Heart right ventricle (tissue), 16 donors: Measurements from ENCODE around the gene NPIPA5. TPM values are rescaled to one million over a fixed set of nuclear protein-coding genes. Genes with fewer than 3 reads are reported as not detected.
"Not testable (repeated sequence)": the region's sequence is repeated elsewhere in the genome, so short reads cannot be mapped to it uniquely, and the experiment has no call there.

Experiments
- ATAC-seq, 8 donors: fragments of 200-7000 bp; cut with Tn5 transposase; one replicate each; pipeline ENCODE4 v1.9.1; 2020; ENCODE audit warnings: mild to moderate bottlenecking in 8 of 8, moderate library complexity in 8 of 8, moderate number of reproducible peaks in 1 of 8
- DNase-seq, 2 donors: peaks; one replicate each; pipeline ENCODE4 v3.0.0-alpha.2; 2020
- H3K27ac ChIP-seq, 10 donors: fragments of 200-600 bp; sonication (generic) in 2 of 10; one replicate each; pipeline versions ENCODE4 v1.5.0 to v1.8.0; 2020 to 2022; ENCODE audit warnings: mild to moderate bottlenecking in 3 of 10
- H3K27me3 ChIP-seq, 7 donors: fragments of 200-600 bp; one replicate each; pipeline ENCODE4 v1.8.0; 2021 to 2022; ENCODE audit warnings: mild to moderate bottlenecking in 2 of 7
- H3K36me3 ChIP-seq, 9 donors: fragments of 200-600 bp; sonication (generic) in 1 of 9; one replicate each; pipeline versions ENCODE4 v1.5.0 to v1.8.0; 2020 to 2022; ENCODE audit warnings: mild to moderate bottlenecking in 2 of 9
- H3K4me1 ChIP-seq, 9 donors: fragments of 200-600 bp; sonication (generic) in 1 of 9; one replicate each; pipeline versions ENCODE4 v1.5.0 to v1.8.0; 2020 to 2022; ENCODE audit warnings: mild to moderate bottlenecking in 4 of 9
- H3K4me3 ChIP-seq, 10 donors: fragments of 200-600 bp; sonication (generic) in 2 of 10; one replicate each; pipeline versions ENCODE4 v1.5.0 to v1.8.0; 2020 to 2022; ENCODE audit warnings: mild to moderate bottlenecking in 7 of 10, moderate library complexity in 2 of 10
- H3K9me3 ChIP-seq, 11 donors: fragments of 200-600 bp in 10 of 11; sonication (generic) in 2 of 11; one replicate each; pipeline versions ENCODE4 v1.5.0 to v1.8.0; 2013 to 2022; ENCODE audit warnings: mild to moderate bottlenecking in 2 of 11, control low read depth in 1 of 11, moderate library complexity in 1 of 11
- WGBS, 2 donors: extraction: QIAGEN DNeasy Blood & Tissue Kit; methylation state at CpG; one replicate each; pipeline ENCODE4 v1.1.7; 2013; ENCODE audit warnings: inconsistent platforms in 1 of 2; 5-methylcytosine and 5-hydroxymethylcytosine counted together
- intact Hi-C, 10 donors: fragments of 100-400 bp; cut with DNase I; formaldehyde crosslinking; loops; one replicate each; pipeline versions ENCODE4 v1.11.1 to v1.14.2; 2022
- polyA plus RNA-seq, 2 donors: library from polyadenylated mRNA; stranded (reverse); fragments of 200-250 nt; gene quantifications; one replicate each; pipeline ENCODE4 v1.2.3, GENCODE V29; 2013
- total RNA-seq, 10 donors: library from RNA; stranded (reverse); fragmentation: NEBNext Ultra II Directional in 3 of 10; extraction: Animal tissue kit (Norgen Biotek cat#: 25700) in 3 of 10; gene quantifications; one replicate each; pipeline versions ENCODE4 v1.2.1 to v1.2.4, GENCODE V29; 2021 to 2023
- TF ChIP-seq, protein P1 (sequence below), 9 donors: fragments of 200-600 bp; sonication (generic) in 2 of 9; IDR thresholded peaks; one replicate each; pipeline versions ENCODE4 v1.5.0 to v1.8.0; 2021 to 2022; ENCODE audit warnings: antibody characterized with exemption in 9 of 9, mild to moderate bottlenecking in 5 of 9, moderate library complexity in 1 of 9
- donor health status: Arrhythmogenic right ventricular cardiomyopathy.
- donor health status: ischemic (EF 13 %, LVEDD 7.1; RV severe dilation, severe dysfunction).
- donor health status: healthy with polysubstance abuse.
- donor health status: DM: no; HTN: yes; CAD: no.
- donor health status: DM: no; HTN: no; CAD: no.
- donor health status: ischemic (EF 25% LVEDD 6.9; RV normal size, moderate dysfunction).
- donor health status: ischemic (EF 25% LVEDD 5.7; RV mildly dilated, moderate dysfunction).
- donor health status: healthy.
- donor health status: DM: yes; HTN: yes; CAD: no.
- donor health status: Ischemic cardiomyopathy.
- donor health status: ischemic (EF 35%, LVEDD 5.7; RV mildly dilated, moderate dysfunction).
- donor health status: nonischemic (EF 11% LVEDD 7.7; RV severe dilation, severe dysfunction).
- donor health status: DM: yes; HTN: yes; CAD: no.
- donor health status: PGD.
- donor health status: ischemic (EF 29% LVEDD 5.4; RV normal size, mild dysfunction).
- donor health status: nonischemic (EF 23%, LVEDD 6.1; RV moderate dilation, normal function).

Gene NPIPA5
- total and polyA plus RNA-seq, 12 donors: 1.7 to 47.6 (median 8.1) TPM

- TF ChIP-seq, protein P1, sequence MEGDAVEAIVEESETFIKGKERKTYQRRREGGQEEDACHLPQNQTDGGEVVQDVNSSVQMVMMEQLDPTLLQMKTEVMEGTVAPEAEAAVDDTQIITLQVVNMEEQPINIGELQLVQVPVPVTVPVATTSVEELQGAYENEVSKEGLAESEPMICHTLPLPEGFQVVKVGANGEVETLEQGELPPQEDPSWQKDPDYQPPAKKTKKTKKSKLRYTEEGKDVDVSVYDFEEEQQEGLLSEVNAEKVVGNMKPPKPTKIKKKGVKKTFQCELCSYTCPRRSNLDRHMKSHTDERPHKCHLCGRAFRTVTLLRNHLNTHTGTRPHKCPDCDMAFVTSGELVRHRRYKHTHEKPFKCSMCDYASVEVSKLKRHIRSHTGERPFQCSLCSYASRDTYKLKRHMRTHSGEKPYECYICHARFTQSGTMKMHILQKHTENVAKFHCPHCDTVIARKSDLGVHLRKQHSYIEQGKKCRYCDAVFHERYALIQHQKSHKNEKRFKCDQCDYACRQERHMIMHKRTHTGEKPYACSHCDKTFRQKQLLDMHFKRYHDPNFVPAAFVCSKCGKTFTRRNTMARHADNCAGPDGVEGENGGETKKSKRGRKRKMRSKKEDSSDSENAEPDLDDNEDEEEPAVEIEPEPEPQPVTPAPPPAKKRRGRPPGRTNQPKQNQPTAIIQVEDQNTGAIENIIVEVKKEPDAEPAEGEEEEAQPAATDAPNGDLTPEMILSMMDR (IDR thresholded peaks at IDR 0.05): no peak
- H3K4me3 ChIP-seq: no peak overlapping the region
- no peaks in the 10 kb centered on the region for H3K27me3 ChIP-seq
- H3K4me1 ChIP-seq: peaks cover 0 to 9% (median 3%) of the 10 kb centered on the region in 9 donors
- peaks cover 0 to 17% (median 0%) of the 10 kb centered on the region in 9 donors for H3K36me3 ChIP-seq
- 28 to 36% methylated on average over 4 of the region's 4 CpGs for WGBS, 2 donors
- peak in 1 of 2 donors; percentile 29 for DNase-seq
- peak overlapping the region in 7 of 10 donors; percentile 23 to 80 (median 75) for H3K27ac ChIP-seq
- H3K9me3 ChIP-seq: no peaks in the 10 kb centered on the region
- peak in 7 of 8 donors; percentile 58 to 97 (median 91) for ATAC-seq
- intact Hi-C loops: no loop called here
These were observed 26.7 kb upstream of the NPIPA5 start for GRCh38 chr16:15404792-15405191.

DNA sequence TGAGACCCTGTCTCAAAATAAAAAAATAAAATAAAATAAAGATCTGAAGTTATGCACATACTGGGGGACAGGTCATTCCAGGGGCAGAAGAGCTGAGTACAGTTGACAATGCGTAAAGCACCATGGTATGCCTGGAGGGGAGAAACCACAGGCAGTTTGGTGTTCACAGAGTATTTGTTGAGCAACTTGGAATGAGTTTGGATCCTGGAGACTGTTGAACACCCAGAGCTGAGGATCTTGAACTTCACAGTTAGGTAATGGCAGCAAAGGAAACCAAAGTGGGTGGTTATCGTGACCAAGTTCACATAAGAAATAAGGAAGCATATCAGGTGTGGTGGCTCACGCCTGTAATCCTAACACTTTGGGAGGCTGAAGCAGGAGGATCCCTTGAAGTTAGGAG is 26.0 kb upstream of the NPIPA5 start:
- ATAC-seq, H3K9me3 ChIP-seq, intact Hi-C loops, DNase-seq, H3K4me1 ChIP-seq, H3K4me3 ChIP-seq, H3K27me3 ChIP-seq: not testable (repeated sequence)
- H3K27ac ChIP-seq: peak overlapping the region in 6 of 10 donors; percentile 72 to 80 (median 77)
- peaks cover 0 to 17% (median 0%) of the 10 kb centered on the region in 9 donors for H3K36me3 ChIP-seq
- WGBS, 2 donors: 89 to 92% methylated on average over 3 of the region's 3 CpGs

GRCh38 chr16:15403392-15403995 is 25.4 kb upstream of the NPIPA5 start:
- 90 to 95% methylated on average over 9 of the region's 9 CpGs for WGBS, 2 donors
- Histone ChIP-seq H3K27ac (peak overlapping the region in 2 of 10 donors; percentile 74 to 79), H3K4me1 (peaks cover 0 to 9% (median 3%) of the 10 kb centered on the region in 9 donors), H3K36me3 (peaks cover 0 to 17% (median 0%) of the 10 kb centered on the region in 9 donors), H3K9me3 (no peaks in the 10 kb centered on the region), H3K4me3 (no peak overlapping the region), H3K27me3 (no peaks in the 10 kb centered on the region)
- intact Hi-C loops: no loop called here
- DNase-seq (no peak), ATAC-seq (peak in 1 of 8 donors; percentile 35)
- TF ChIP-seq, protein P1 (IDR thresholded peaks at IDR 0.05): no peak

- no peak for DNase-seq
- H3K36me3 ChIP-seq: peaks cover 0 to 17% (median 0%) of the 10 kb centered on the region in 9 donors
- TF ChIP-seq, protein P1 (IDR thresholded peaks at IDR 0.05): no peak
- no peak for ATAC-seq
- H3K4me3 ChIP-seq: no peak overlapping the region
- H3K4me1 ChIP-seq: peaks cover 0 to 9% (median 3%) of the 10 kb centered on the region in 9 donors
- no peak overlapping the region for H3K27ac ChIP-seq
- WGBS, 2 donors: 94 to 95% methylated on average over 3 of the region's 3 CpGs
- no peaks in the 10 kb centered on the region for H3K27me3 ChIP-seq
- intact Hi-C loops: no loop called here
- H3K9me3 ChIP-seq: no peaks in the 10 kb centered on the region
These were observed 23.9 kb upstream of the NPIPA5 start for GRCh38 chr16:15401972-15402371.

GRCh38 chr16:15400314-15400713 is 22.2 kb upstream of the NPIPA5 start:
- H3K4me1 ChIP-seq, intact Hi-C loops, ATAC-seq, DNase-seq, H3K4me3 ChIP-seq, H3K27ac ChIP-seq, H3K9me3 ChIP-seq: not testable (repeated sequence)
- H3K36me3 ChIP-seq: peaks cover 0 to 17% (median 0%) of the 10 kb centered on the region in 9 donors
- WGBS, 2 donors: 87 to 92% methylated on average over 6 of the region's 6 CpGs
- peaks cover 0 to 13% (median 4%) of the 10 kb centered on the region in 7 donors for H3K27me3 ChIP-seq
